Measurements from ENCODE around the gene HHIPL1.

GRCh38 chr14:99608591-99608990, 36.3 kb upstream of the HHIPL1 start:
- TF ChIP-seq CTCF (IDR thresholded peaks at IDR 0.05) (no peak), ZFX (IDR thresholded peaks at IDR 0.05; ENCODE audit: borderline replicate concordance) (no peak)
